Measurements from ENCODE around the gene MAML3.

The MAML3 gene

DNA sequence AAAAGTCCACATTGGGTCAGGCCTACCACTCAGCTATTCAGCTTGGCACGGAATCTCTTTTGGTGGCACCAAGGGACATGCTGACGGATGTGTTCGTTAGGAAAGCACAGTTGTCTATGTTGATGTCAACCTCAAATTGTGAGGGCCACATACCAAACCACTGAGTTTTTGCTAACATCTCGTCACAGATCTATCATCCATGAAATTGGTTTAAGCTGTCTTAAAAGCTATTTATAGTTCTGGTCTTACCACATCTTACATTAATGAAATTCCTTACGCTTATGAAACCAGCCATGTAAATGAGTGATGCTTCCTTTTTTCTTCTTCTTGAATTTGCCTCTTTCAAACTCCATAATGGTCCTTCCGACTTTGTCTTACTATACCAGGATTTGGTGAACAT is 386.8 kb downstream of the MAML3 start:
- DNase-seq = no peak

DNA sequence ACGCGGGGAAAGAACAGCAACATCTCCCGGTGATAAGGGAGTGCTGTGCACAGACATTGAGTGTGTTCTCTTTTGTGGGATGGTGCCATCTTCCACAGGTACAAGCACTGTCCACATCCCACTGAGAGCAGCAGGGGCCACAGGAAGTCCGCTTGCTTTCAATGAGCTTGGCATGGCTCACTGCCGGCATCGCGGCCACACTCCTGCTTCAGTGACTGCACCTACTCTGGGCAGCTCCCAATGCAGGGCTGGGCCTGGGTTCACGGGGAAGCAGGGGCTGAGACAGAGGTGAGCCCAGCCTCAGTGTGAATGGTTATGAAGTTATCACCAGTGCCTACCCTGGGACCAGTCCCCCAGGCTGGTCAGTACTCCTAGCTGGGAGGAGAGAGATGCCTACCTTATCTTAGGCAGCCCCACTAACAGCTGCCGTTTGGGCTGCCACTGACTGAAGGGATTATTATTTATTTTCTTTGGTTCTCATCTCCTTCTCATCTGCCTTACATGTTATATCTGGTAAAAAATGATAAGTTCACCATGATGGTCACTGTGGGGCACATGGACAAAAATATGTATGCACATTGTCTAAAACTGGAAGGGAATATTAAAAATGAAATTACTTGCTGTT is 389.2 kb downstream of the MAML3 start:
- no peak for DNase-seq

DNA sequence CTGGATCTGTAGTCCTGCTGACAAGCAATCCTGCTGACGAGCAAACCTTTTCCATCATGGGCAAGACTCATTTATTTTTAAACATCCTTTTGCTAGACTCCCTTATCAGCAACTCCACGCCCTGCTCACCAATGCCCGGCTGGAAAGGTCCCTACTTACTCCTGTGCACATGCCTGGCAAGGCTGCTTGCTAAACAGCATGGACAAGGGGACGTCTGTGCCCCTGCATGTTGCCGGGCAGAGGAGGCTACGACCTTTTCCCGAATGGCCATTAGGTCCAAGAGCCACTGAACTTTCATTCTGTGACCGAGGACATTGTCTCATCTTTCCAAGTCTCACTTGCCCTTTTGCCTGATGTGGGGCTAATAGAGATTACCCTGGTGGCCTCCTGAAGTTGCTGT is 389.8 kb downstream of the MAML3 start:
- no peak for DNase-seq

GRCh38 chr4:139763672-139764071 is 390.3 kb downstream of the MAML3 start:
- DNase-seq = peak; percentile 13

DNA sequence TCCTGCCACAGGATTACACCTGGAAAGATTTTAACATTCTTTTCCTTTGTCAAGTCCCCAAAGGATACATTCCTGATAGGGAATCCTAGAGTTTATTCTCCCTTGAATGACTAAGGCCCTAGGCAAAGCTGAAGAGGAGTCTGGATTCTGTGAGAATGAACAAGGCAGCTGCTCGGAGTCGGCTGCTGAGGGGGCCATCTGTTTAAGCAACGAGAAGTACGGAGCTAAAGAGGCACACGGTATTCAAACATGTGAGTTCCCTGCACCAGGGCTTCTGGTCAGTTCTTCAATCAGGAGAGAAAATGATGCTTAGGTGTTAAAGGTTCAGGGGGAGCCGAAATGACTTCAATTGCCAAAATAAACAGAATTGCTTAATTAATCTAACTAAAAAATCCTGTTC is 390.8 kb downstream of the MAML3 start:
- peak; percentile 64 for DNase-seq

GRCh38 chr4:139762720-139763119 is 391.3 kb downstream of the MAML3 start:
- DNase-seq = no peak

GRCh38 chr4:139761461-139761860 is 392.5 kb downstream of the MAML3 start:
- DNase-seq = peak; percentile 62

GRCh38 chr4:139760567-139760966 is 393.4 kb downstream of the MAML3 start:
- no peak for DNase-seq

DNA sequence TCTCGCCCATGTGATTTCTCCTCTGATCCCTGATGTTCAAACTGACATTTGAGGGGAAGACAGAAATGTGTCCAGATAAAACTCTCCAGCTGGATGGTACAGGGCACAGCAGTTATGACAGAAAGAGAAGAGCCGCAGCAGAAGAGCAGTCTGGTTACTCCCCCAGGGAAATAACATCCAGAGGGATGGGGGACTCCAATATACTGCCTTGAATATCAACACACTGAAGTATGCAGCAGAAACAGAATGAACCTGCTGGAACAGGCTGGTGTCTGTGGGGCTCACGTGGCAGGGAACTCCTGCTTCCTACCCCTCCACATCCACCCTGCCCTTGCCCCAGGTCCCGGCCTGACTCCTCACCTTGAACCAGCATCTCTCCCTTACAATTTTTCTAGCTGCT is 394.9 kb downstream of the MAML3 start:
- no peak for DNase-seq

DNA sequence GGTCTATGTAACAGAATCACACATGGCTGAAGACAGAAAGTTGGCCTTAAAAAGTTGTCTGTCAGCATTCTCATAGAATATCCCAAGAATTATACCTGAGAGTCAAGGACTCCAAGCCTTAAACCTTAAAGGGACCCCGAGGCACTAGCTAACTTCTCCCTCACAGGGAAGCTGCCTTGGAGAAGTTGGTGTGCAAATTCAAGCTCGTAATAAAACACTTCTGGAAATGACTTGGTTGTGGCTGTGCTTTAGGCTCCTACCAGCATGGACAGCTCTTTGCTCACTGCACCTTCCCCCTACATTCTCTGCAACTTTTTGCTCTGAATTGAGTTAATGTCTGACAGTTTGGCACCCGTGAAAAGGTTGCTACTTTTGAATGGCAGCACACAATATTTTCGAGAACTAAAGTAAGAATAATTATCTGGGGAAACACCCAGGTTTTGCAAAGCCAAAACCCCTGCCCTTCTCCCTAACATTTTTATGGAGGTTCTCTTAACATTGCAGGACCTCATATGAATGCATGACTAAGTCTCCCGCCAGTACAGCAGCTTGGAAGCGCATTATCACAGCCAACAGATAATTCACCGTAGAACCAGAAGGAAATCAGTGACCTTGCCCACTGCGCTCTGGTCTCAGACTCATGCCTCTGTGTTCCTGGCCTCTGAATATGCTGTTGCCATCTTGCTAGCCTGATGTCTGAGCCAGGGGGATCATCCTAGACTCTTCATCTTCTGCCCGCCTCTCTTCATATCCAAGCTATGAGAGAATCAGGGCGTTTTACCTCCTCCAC is 397.4 kb downstream of the MAML3 start:
- no peak for DNase-seq

DNA sequence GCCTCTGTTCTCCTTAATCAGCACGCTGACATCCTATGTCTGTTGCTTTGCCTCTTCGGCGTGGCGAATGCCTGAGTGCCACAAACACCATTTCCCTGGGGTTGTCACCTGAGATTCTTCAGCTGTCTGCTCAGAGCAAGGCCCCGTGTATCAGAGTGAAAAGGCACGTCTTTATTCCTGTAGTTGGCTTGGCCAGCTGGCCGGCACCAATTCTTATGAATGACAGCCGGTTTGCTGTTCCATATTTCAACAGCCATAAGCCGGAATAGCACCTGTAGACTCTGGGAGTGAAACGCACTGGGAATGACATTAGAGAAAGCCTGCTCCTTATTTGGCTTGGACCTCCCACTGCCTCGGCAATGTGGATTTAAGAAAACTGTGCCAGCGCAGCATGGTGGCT is 399.0 kb downstream of the MAML3 start:
- peak; percentile 86 for DNase-seq

GRCh38 chr4:139753686-139754085 is 400.3 kb downstream of the MAML3 start:
- DNase-seq = no peak

DNA sequence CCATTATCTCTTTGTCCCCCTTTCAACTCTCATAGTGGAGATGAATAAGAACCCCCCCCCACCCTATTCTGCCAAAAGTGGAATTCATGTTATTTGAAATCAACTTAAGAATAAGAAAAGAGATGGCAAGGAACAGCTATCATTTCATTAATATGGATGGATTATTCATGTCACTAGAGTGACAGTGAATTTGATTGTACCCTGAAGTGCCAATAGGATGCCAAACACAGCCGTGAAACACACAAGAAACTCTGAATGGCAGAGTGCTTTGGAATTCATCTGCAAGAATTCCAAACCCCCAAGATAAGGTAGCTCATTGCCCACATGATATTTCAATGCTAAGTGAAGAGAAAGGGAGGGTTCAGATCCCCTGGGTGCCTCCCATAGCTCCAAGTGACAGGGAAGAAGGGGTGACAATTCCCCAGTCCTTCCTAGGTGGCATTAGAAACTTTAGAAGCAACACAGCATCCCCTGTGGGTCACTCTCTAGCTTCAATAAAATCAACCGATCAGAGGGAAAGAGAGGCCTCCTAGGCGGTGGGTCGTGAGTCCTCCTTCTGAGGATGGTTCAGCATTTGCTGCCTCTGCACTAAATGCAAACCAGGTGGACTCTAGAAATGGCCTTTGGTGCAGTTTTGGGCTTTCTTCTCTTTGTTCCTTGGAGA is 404.0 kb downstream of the MAML3 start:
- no peak for DNase-seq

GRCh38 chr4:139749338-139749737 is 404.6 kb downstream of the MAML3 start:
- no peak for DNase-seq

DNA sequence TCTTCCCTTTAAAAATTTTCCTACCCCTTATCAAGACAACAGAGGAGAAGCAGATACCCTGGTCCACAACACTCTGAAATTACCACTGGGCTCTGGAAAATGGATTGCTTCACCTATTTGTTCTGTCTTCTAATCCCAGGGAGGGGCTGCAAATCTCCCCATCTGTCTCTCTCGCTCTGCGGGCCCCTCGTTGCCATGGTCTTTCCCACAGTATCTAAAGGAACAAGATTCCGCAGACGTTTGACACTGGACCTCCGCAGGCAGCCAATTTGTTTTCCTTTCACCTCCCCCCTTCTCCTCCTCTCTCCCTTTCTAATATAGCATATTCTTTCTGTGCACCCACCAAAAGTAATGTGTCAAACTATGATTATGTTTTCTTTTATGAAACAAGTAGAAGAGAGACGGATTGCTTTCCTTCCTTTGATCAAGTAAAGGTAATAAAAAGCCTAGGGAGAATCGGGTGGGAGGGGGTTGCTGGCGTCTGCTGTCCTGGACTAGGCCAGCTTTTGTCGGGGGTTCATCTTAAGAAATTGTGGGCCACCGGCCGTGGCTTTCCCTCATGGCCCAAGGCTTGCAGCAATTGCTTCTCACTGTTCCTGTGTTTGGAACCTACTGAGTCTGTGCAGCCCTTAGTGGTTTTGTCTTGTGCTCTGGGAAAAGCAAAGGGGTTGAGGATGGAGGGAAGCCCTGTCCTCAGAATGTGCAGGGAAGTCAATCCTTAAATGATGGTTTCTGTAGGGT is 407.4 kb downstream of the MAML3 start:
- DNase-seq = peak; percentile 49

GRCh38 chr4:139745111-139745639 is 408.8 kb downstream of the MAML3 start:
- DNase-seq = no peak

DNA sequence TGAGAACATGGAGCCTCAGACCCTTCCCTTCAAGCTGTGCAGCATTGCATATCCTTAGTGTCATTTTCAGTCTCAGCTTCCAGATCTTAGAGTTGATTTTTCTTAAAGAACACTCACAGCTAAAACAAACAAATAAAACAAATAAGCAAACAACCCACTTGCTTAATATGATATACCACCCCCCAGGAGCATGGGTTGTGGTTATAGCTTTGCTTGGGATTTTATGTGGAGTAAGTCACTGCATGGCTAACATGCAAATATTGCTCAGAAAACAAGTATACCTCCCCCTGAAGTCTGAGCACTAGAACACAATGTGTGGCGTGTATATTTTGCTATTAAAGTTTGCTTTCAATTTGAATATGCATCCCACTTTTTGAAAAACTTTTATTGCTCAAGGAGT is 409.8 kb downstream of the MAML3 start:
- no peak for DNase-seq

GRCh38 chr4:139743027-139743426 is 411.0 kb downstream of the MAML3 start:
- no peak for DNase-seq

- DNase-seq = peak; percentile 78
These were observed 413.4 kb downstream of the MAML3 start for GRCh38 chr4:139740531-139741041.

GRCh38 chr4:139740121-139740520 is 413.9 kb downstream of the MAML3 start:
- DNase-seq = no peak

DNA sequence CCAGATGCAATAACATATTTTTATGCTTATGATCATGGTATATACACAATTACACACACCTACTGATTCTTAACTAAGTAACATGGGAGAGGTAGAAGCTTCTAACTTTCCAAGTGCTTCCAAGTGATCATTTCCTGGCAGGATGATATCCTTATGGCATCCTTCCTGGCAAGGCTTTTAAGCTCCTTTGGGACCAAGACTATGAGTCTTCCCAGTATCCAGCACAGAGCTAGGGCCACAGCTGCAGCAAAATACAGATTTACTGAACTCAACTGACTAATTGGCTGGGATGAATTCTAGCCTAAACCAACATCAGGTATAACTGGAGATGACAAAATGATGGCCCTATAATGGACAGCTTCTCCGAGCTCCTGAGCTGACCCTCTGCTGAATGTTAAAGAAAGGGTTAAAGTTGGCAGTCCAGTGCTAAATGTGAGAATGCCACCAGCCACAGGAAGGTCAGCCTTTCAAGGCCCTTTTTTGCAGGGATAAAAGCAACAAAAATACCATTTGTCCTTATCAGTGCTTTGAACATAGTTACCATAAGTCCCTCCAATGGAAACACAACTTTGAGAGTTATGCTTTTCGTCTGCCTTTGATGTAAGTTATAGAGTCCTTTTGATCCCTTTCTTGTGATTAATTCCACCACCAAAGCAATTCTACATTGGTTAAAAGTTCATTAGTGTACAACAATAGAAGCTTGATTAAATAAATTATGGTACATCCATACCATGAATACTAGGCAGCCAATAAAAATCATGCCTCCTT is 415.0 kb downstream of the MAML3 start:
- peak; percentile 36 for DNase-seq

DNA sequence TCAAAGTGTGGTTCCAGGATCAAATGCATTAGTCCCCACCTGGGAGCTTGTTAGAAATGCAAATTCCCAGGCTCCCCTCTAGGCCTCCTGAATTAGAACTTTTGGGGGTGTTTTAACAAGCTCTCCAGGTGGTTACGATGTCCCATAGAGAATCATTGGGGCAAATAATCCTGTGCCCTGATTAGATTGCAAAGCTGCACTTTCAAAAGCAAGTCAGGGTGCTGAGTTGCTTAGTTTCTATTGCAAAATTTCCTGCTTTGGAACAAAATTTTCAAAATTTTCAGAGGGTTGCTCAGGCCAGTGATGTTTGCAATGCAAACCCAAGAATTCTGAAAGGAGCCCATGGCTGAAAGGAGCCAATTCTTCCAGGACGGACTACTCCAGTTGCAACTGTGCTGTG is 417.3 kb downstream of the MAML3 start:
- DNase-seq = no peak

Measured in NCI-H2171 treated with DMSO at 0.1 percent for 48 hours (cell line).